Caki2 (cell line): Measurements from ENCODE around the gene SEMA5A. TPM values are rescaled to one million over a fixed set of nuclear protein-coding genes. Genes with fewer than 3 reads are reported as not detected.
A peak's percentile ranks its signal among the peaks of the same experiment; 100 is the strongest.

ENCODE experiments used
- DNase-seq: peaks from one replicate; pipeline ENCODE4 v3.0.0-alpha.2; 2015; ENCODE audit warnings: low read depth
- in situ Hi-C: cut with HindIII; loops from 2 replicates; pipeline ENCODE4 v1.10.0; 2016; ENCODE audit warnings: low sequenced_read_pairs, low pct_unique_long_range_greater_than_20kb, mixed read lengths
- total RNA-seq: library from RNA; depleted of rRNA; stranded (reverse); fragments of >200 nt; shearing (Covaris generic); gene quantifications from 2 replicates; pipeline ENCODE4 v1.2.3, GENCODE V29; 2014; ENCODE audit warnings: low replicate concordance

The SEMA5A gene
- total RNA-seq, 1 experiment from 2014 or later: 0.57 TPM

GRCh38 chr5:9067154-9067553 lies 478.7 kb downstream of the SEMA5A start:
- in situ Hi-C loops: no loop called here
- no peak for DNase-seq

- DNase-seq: no peak
- in situ Hi-C loops: no loop called here
Measured at GRCh38 chr5:9066349-9066748, 479.5 kb downstream of the SEMA5A start.

GRCh38 chr5:9063615-9064245 lies 482.1 kb downstream of the SEMA5A start:
- in situ Hi-C loops: no loop called here
- DNase-seq: no peak

- in situ Hi-C loops: no loop called here
Measured at GRCh38 chr5:9062873-9063272, 483.0 kb downstream of the SEMA5A start.

GRCh38 chr5:9059920-9060691 lies 485.8 kb downstream of the SEMA5A start:
- in situ Hi-C loops: no loop called here

More at GRCh38 chr5:9062873-9063272, 483.0 kb downstream of the SEMA5A start:
- no peak for DNase-seq

GRCh38 chr5:9058666-9059065 lies 487.2 kb downstream of the SEMA5A start:
- DNase-seq: no peak
- in situ Hi-C loops: no loop called here

More at GRCh38 chr5:9059920-9060691, 485.8 kb downstream of the SEMA5A start:
- DNase-seq: peak; percentile 86

- in situ Hi-C loops: no loop called here
- DNase-seq: no peak
Measured at GRCh38 chr5:9058161-9058560, 487.7 kb downstream of the SEMA5A start.

GRCh38 chr5:9057406-9058000 lies 488.4 kb downstream of the SEMA5A start:
- no peak for DNase-seq
- in situ Hi-C loops: no loop called here

- no peak for DNase-seq
- in situ Hi-C loops: no loop called here
Measured at GRCh38 chr5:9056046-9056445, 489.8 kb downstream of the SEMA5A start.

- in situ Hi-C loops: no loop called here
- no peak for DNase-seq
Measured at GRCh38 chr5:9054821-9055589, 490.9 kb downstream of the SEMA5A start.

- in situ Hi-C loops: no loop called here
- no peak for DNase-seq
Measured at GRCh38 chr5:9054322-9054721, 491.6 kb downstream of the SEMA5A start.

- in situ Hi-C loops: no loop called here
Measured at GRCh38 chr5:9052421-9052820, 493.5 kb downstream of the SEMA5A start.

GRCh38 chr5:9051779-9052178 lies 494.1 kb downstream of the SEMA5A start:
- in situ Hi-C loops: no loop called here
- no peak for DNase-seq

More at GRCh38 chr5:9052421-9052820, 493.5 kb downstream of the SEMA5A start:
- no peak for DNase-seq

GRCh38 chr5:9047932-9048331 lies 497.9 kb downstream of the SEMA5A start:
- DNase-seq: no peak
- in situ Hi-C loops: no loop called here

- in situ Hi-C loops: no loop called here
- no peak for DNase-seq
Measured at GRCh38 chr5:9046756-9047481, 499.0 kb downstream of the SEMA5A start.

GRCh38 chr5:9045946-9046345 lies 499.9 kb downstream of the SEMA5A start:
- in situ Hi-C loops: no loop called here
- DNase-seq: no peak

- in situ Hi-C loops: no loop called here
- no peak for DNase-seq
Measured at GRCh38 chr5:9042241-9042640, 503.6 kb downstream of the SEMA5A start.

- in situ Hi-C loops: no loop called here
Measured at GRCh38 chr5:9040475-9040874, 505.4 kb downstream of the SEMA5A start.

More at GRCh38 chr5:9040475-9040874, 505.4 kb downstream of the SEMA5A start:
- DNase-seq: no peak
